Peyer's patch (tissue), 4 donors: ENCODE results near the gene CRKL. TPM values are rescaled to one million over a fixed set of nuclear protein-coding genes. Genes with fewer than 3 reads are reported as not detected.

Experiments
- DNase-seq, 3 donors: peaks; one replicate each; pipeline ENCODE4 v3.0.0-alpha.2; 2017 to 2019
- H3K27ac ChIP-seq, 4 donors: fragments of 200-600 bp; sonication (generic); one replicate each; pipeline ENCODE4 v1.5.1; 2016 to 2019
- H3K27me3 ChIP-seq, 2 donors: fragments of 200-600 bp; sonication (generic); one replicate each; pipeline ENCODE4 v1.5.1; 2019
- H3K36me3 ChIP-seq, 3 donors: fragments of 200-600 bp; sonication (generic); one replicate each; pipeline ENCODE4 v1.5.1; 2016 to 2019
- H3K4me1 ChIP-seq, 4 donors: fragments of 200-600 bp; sonication (generic); one replicate each; pipeline ENCODE4 v1.5.1; 2016 to 2019
- H3K4me3 ChIP-seq, 4 donors: fragments of 200-600 bp; sonication (generic); 1 replicate in 3 of 4; 2 replicates in 1 of 4; pipeline ENCODE4 v1.5.1; 2016 to 2019; ENCODE audit warnings: mild to moderate bottlenecking in 1 of 4
- H3K9me3 ChIP-seq, 4 donors: fragments of 200-600 bp; sonication (generic); one replicate each; pipeline ENCODE4 v1.5.1; 2016 to 2019; ENCODE audit warnings: mild to moderate bottlenecking in 1 of 4
- POLR2A ChIP-seq, 2 donors: fragments of 450-650 bp; IDR thresholded peaks; one replicate each; pipeline ENCODE4 v1.5.1; 2017; ENCODE audit warnings: antibody characterized with exemption in 2 of 2, mild to moderate bottlenecking in 2 of 2, moderate library complexity in 2 of 2
- total RNA-seq, 4 donors: library from RNA; depleted of rRNA; stranded (reverse); fragments of >200 nt; gene quantifications; one replicate each; pipeline ENCODE4 v1.1.0, GENCODE V29; 2016
- TF ChIP-seq, protein P1 (sequence below), 6 experiments: fragments of 450-650 bp in 4 of 6; fragments of 200-600 bp in 2 of 6; sonication (generic) in 1 of 6; IDR thresholded peaks; one replicate each; pipeline ENCODE4 v1.5.1; 2017 to 2019; ENCODE audit warnings: antibody characterized with exemption in 6 of 6, mild to moderate bottlenecking in 3 of 6, moderate library complexity in 1 of 6

CRKL gene
- total RNA-seq, 4 donors from 2014 or later: 39.6 to 58.8 (median 58.2) TPM

DNA sequence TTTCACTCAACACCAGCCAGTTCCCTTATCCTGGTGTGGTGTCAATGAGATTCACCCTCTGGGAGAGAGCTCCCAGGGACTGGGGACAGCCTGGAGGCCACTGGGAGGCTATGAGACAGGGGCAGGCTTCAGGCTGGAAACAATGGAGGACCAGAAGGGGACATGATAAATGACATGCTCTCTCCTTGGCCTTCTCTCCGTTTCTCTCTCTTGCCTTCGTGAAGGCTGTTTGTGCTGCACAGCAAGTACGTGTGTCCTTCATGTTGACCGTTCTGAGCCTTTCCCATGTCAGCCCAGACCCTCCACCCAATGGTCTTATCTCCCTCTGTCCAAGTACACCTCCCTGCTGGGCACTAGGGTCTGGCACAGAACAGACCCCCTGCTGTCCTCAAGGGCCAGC is 63.3 kb downstream of the CRKL start:
- Histone ChIP-seq H3K4me3 (no peak overlapping the region), H3K4me1 (peaks cover 0 to 27% (median 21%) of the 10 kb centered on the region in 4 donors), H3K9me3 (no peaks in the 10 kb centered on the region), H3K27ac (no peak overlapping the region), H3K27me3 (no peaks in the 10 kb centered on the region), H3K36me3 (peaks cover 0 to 5% (median 0%) of the 10 kb centered on the region in 3 donors)
- TF ChIP-seq, protein P1, sequence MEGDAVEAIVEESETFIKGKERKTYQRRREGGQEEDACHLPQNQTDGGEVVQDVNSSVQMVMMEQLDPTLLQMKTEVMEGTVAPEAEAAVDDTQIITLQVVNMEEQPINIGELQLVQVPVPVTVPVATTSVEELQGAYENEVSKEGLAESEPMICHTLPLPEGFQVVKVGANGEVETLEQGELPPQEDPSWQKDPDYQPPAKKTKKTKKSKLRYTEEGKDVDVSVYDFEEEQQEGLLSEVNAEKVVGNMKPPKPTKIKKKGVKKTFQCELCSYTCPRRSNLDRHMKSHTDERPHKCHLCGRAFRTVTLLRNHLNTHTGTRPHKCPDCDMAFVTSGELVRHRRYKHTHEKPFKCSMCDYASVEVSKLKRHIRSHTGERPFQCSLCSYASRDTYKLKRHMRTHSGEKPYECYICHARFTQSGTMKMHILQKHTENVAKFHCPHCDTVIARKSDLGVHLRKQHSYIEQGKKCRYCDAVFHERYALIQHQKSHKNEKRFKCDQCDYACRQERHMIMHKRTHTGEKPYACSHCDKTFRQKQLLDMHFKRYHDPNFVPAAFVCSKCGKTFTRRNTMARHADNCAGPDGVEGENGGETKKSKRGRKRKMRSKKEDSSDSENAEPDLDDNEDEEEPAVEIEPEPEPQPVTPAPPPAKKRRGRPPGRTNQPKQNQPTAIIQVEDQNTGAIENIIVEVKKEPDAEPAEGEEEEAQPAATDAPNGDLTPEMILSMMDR (IDR thresholded peaks at IDR 0.05): no peak
- TF ChIP-seq POLR2A (IDR thresholded peaks at IDR 0.05): no peak
- no peak for DNase-seq

DNA sequence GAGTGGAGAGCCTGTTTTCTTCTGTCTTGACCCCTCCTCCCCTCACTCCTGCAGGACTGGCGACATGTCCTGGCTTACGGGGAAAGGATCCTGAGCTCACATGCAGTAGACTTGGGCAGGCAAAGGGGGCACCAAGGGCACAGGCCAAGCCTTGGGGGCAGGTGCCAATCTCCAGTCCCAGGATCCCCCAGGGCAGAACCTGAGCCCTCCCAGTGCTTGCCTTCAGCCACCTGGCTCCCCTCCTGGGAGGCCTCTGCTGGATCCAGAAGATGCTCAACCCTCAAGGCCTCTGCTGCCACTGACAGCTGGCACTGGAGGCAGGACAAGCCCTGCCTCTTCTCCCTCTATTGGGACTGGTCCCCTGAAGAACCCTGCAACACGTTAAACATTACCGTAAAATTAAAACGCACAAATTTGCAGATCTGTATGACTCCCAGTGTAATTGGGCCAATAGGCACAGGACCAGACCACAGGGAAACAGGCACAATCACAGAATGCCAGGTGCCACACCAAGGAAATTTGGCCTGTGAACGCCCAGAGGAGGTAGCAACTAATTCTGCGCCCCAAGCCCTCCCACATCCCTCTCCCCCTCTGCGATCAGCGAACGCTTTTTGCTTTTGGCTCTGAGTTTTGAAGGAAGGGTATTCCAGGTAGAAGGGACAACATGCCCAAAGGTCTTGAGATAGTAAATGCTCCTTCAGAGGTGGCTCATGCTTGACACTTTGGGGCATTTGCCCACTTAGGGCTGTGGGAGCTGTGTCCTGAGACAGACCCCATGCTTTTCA is 63.9 kb downstream of the CRKL start:
- H3K9me3 ChIP-seq: no peaks in the 10 kb centered on the region
- no peaks in the 10 kb centered on the region for H3K27me3 ChIP-seq
- peaks cover 0 to 11% (median 0%) of the 10 kb centered on the region in 3 donors for H3K36me3 ChIP-seq
- peak overlapping the region; percentile 57 to 88 (median 80) for H3K4me3 ChIP-seq
- H3K4me1 ChIP-seq: peaks cover 0 to 27% (median 21%) of the 10 kb centered on the region in 4 donors
- peak overlapping the region; percentile 79 to 97 (median 90) for H3K27ac ChIP-seq
- no peak for DNase-seq
- TF ChIP-seq POLR2A (IDR thresholded peaks at IDR 0.05): no peak
- TF ChIP-seq, protein P1 (IDR thresholded peaks at IDR 0.05): no peak

DNA sequence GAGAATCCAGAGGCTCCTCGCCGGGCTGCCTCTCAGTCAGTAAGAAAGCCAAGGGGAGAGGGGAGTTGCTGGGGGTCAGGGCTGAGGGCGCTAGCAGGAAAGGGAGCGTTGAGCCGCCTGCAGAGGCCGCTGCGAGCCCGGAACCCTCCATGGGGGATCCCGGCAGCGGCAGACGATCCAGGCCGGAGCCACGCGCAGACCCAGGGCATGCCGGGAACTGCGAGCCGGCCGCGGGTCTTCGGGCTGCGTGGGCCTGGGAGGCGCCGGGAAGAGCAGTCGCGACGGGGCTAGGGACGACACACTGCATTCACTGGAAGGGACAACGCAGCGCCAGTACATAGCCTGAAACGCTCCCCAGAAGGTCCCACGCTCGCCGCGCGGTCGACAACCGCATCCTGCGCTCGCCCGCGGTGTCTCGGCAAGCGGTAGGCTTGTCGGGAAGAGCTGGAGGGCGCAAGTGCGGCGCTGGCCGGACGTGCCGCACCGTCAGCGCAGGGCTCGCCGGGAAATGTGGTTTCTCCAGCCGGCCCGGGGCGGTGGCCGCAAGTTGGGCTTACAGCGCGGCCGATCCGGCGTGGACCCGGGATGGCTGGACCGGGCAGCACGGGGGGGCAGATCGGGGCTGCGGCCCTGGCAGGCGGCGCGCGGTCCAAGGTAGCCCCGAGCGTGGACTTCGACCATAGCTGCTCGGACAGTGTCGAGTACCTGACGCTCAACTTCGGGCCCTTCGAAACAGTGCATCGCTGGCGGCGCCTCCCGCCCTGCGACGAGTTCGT is 64.8 kb downstream of the CRKL start, which contains the start of gene LZTR1:
TSS of gene LZTR1 (plus strand) at position 511 of the 776 bp plus-strand sequence. CDS start at position 586, 75 bp downstream.
- no peaks in the 10 kb centered on the region for H3K9me3 ChIP-seq
- peak within 1 kb of the TSS; percentile 57 to 88 (median 80) for H3K4me3 ChIP-seq
- TF ChIP-seq, protein P1 (IDR thresholded peaks at IDR 0.05): peak; percentile 18 to 54 (median 46)
- TF ChIP-seq POLR2A (IDR thresholded peaks at IDR 0.05): peak; percentile 74 to 87
- no peaks in the 10 kb centered on the region for H3K27me3 ChIP-seq
- peaks cover 0 to 27% (median 21%) of the 10 kb centered on the region in 4 donors for H3K4me1 ChIP-seq
- peak within 1 kb of the TSS; percentile 79 to 97 (median 90) for H3K27ac ChIP-seq
- DNase-seq: peak; percentile 84 to 92 (median 89)
- peaks cover 0 to 17% (median 0%) of the 10 kb centered on the region in 3 donors for H3K36me3 ChIP-seq

DNA sequence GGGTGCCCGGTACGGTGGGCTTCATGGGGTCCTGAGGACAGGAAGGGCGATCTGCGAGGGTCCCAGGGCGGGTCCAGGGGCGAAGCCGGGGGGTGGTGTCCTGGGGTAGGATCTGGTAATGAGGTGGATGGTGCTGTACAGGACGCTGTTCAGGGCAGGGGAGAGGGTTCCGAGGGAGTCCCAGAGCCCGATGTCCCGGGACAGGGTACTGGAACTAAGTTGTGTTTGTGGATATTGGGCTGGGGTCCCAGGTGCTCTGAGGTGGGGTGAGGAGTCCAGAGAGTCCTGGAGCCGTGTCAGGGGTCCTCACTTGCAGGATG is 65.3 kb downstream of the CRKL start:
- DNase-seq: no peak
- H3K27ac ChIP-seq: peak overlapping the region; percentile 79 to 97 (median 90)
- no peaks in the 10 kb centered on the region for H3K9me3 ChIP-seq
- TF ChIP-seq, protein P1 (IDR thresholded peaks at IDR 0.05): no peak
- no peak for TF ChIP-seq POLR2A (IDR thresholded peaks at IDR 0.05)
- H3K36me3 ChIP-seq: peaks cover 0 to 21% (median 0%) of the 10 kb centered on the region in 3 donors
- peak overlapping the region; percentile 57 to 88 (median 80) for H3K4me3 ChIP-seq
- H3K4me1 ChIP-seq: peaks cover 0 to 27% (median 21%) of the 10 kb centered on the region in 4 donors
- no peaks in the 10 kb centered on the region for H3K27me3 ChIP-seq

DNA sequence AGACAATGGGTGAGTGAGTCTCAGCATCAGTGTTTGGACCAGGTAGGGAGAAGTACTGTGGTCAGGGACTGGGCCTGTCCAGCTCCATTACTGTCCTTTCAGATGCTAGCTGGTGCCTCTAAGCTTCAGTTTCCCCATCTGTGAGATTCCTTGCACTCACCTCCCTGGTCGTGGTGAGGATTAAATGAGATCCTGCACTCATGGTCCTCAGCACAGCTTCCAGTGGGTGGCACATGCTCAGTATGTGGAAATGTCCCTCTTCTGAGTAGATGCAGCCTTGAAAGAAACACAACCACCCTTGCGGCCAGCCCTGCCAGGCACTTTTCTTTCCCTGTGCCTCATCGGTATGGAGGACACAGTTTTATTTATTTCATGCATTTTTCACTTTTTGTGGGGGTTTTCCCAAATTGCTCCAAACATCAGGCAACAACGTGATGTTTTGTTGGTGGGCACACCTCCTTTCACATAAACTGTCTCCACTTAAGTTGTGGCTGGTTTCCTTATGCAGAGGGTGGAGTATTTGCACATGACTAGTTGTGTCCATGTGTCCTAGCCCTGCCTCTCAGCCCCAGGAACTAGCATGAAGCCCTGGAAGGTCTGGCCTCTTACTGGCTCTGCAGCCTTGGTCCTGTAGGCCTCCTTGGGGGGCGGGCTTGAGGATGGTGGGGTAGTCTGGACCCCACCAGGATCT is 66.0 kb downstream of the CRKL start:
- no peaks in the 10 kb centered on the region for H3K9me3 ChIP-seq
- H3K4me1 ChIP-seq: peaks cover 0 to 27% (median 21%) of the 10 kb centered on the region in 4 donors
- peak overlapping the region; percentile 57 to 88 (median 80) for H3K4me3 ChIP-seq
- no peaks in the 10 kb centered on the region for H3K27me3 ChIP-seq
- no peak overlapping the region for H3K27ac ChIP-seq
- H3K36me3 ChIP-seq: peaks cover 0 to 28% (median 0%) of the 10 kb centered on the region in 3 donors
- TF ChIP-seq POLR2A (IDR thresholded peaks at IDR 0.05): no peak
- TF ChIP-seq, protein P1 (IDR thresholded peaks at IDR 0.05): no peak
- no peak for DNase-seq
